ENCODE data around the gene FYB2.

GRCh38 chr1:56864430-56864829 is 45.2 kb upstream of the FYB2 start:
- TF ChIP-seq, protein P1, sequence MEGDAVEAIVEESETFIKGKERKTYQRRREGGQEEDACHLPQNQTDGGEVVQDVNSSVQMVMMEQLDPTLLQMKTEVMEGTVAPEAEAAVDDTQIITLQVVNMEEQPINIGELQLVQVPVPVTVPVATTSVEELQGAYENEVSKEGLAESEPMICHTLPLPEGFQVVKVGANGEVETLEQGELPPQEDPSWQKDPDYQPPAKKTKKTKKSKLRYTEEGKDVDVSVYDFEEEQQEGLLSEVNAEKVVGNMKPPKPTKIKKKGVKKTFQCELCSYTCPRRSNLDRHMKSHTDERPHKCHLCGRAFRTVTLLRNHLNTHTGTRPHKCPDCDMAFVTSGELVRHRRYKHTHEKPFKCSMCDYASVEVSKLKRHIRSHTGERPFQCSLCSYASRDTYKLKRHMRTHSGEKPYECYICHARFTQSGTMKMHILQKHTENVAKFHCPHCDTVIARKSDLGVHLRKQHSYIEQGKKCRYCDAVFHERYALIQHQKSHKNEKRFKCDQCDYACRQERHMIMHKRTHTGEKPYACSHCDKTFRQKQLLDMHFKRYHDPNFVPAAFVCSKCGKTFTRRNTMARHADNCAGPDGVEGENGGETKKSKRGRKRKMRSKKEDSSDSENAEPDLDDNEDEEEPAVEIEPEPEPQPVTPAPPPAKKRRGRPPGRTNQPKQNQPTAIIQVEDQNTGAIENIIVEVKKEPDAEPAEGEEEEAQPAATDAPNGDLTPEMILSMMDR (conservative IDR thresholded peaks at IDR 0.05): no peak
- TF ChIP-seq EZH2 (IDR thresholded peaks at IDR 0.05; ENCODE audit: low read depth): no peak
